Kidney tubule cell (primary cell): ENCODE data around the gene UGT1A7.

Experiments used
- DNase-seq: peaks from one replicate; pipeline ENCODE4 v3.0.0-alpha.2; 2018; ENCODE audit warnings: low spot score

Gene UGT1A7

DNA sequence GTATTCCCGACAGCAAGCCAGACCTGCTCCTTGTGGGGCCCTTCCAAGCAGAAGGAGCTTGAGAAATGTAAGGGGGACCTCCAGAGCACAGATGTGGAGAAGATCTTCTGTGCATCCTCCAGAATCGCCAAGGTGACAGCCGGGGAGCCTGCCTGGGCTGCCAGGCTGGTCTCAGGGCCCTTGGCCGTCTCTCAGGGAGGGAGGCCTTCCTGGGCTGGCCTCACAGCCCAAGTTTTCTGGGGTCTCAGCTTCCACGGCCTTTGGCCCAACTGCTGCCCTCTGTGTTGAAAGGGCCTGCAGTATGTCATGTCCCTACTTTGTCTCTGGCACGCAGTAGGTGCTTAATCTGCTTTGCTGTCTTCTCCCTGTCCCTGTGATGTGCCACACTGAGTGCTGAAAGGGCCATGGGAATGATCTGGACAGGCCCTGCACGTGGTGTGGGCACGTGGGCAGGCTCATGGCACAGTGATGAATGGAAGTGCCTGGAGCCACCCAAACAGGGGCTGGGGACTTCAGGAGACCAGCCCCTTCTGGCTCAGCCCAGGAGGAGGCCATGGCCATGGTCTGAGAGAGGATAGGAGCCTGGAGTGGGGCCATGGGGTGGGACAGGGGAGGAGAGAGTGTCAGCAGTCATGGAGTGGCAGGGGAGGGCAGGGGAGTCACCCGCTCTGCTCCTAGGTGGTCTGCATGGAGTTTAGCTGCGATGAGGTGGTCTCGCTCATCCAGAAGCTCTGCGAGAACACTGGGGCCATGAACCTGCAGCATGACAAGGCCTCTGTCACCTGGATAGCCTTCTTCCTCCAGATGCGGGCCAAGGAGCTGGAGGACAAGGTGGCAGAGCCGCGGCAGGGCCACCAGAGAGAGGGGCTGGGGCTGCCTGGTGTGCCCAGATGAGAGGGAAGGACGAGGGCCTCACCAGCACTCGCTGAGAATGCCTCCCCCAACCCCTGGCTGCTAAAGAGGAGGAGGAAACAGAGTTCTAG lies 137.2 kb downstream of the UGT1A7 start:
- no peak for DNase-seq

DNA sequence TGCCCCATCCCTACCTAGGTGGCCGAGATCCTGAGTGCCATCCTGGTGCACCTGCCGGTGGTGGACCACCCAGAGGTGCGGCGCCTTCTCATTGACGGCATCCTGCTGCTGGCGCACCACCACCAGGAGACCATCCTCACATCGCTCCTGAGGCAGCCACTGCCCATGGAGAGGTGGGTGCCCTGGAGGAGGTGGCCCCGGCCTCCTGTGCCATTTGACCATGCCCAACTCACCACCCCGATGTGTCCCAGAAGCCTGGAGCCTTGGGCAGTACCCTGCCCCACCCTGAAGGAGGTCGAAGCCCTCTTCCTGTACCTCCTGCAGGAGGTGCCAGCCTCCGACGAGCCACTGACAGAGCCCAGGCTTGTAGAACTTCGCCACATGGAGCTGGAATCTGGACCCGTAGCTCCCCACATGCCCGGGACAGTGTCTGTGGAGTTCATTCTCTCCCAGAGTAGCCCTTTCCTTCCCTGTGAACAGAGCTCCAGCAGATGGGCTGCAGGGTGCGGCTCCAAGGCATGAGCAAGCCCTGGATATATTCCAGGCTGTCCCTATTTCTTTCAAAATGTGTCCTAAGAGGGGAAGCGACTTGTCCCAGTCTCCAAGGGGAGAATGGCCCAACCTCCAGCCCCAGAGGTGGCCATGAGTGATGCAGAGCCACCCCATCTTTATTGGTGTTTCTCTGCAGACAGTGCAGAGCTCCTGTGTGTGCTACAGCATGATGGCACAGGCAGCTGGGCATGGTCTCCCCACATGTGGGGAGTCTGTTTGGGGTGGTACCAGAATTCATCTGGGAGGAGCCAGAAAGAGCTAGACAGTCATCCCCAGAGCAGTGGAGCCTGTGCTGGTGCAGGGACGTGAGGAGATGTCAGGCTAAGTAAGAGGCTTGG lies 138.4 kb downstream of the UGT1A7 start:
- no peak for DNase-seq

DNA sequence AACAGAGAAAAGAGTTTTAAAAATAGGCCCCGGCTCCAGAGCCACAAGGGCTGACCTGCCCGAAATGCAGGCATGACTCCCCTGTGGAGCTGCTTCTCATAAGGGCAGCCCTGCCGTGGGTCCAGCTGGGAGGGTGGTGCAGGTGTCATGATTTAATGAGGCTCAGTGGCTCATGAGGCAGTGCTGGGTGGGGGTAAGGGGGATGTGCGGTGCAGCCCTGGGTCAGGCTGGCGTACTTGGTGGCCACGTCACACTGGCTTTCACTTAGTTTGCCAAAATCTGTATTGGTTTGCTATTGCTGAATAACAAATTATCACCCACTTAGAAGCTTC lies 139.0 kb downstream of the UGT1A7 start:
- DNase-seq = no peak

DNA sequence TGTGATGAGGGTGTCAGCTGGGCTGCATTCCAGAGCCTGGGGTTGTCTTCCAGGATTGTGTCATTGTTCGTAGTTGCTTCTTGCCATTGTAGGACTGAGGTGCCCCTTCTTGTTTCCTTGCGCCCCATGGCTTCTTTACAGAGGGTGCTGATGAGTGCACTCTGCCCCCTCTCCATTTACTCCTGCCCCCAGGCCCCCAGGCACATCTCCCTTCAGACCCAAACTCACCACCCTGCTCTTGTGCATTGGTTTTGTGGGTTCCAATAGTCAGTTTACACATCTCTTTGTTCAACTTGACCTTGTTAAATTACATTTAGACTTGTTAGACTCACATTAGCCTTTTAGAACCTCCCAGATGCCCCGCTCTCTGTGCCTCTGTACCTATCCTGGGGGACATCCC lies 139.5 kb downstream of the UGT1A7 start:
- no peak for DNase-seq

DNA sequence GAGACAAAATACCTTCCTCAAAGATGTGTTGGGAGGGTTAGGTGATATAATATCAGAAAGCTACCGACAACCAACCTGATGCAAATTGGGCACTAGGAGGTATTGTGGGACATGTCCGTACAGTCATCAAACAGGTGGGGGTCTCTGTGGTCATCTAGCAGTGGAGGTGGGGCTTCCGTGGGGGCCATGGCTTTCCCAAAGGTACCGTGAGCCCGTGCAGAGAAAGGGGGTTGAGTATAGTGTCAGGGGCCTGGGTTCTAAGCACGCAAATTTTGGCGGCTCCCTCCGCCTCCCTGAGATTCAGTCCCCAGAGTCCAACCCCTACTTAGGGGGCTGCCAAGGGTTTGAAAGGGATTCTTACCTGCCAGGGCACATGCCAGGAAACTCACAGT lies 140.0 kb downstream of the UGT1A7 start:
- DNase-seq = no peak

DNA sequence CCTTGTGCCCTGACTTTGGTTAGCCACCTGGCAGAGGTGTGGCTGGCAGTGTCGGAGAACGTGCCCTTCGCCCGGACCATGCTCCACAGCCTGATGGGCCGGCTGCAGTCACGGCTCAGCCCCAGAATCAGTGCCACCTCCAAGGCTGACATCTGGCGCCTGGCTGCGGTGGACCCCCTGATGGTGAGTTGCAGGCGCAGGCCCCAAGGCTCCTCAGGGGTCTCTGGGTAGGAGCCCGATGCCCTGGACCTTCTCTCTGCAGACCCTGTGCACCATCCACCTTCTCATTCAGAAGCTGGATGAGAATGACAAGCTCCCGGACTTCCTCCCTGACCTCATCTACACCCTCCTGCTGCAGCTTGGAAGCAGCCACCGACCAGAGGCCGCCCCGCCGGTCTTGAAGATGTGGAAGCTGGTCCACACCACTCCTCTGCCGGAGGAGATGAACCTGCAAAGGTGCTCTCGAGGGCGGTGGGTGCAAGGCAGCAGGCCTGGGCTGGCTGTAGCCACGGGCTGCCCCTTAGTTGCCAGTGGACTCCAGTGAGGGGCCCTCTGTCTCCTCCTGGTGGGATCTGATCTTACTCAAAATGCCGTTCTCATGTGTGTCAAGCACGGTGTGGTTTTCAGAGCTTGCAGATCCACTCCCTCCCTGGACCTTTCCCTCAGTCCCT lies 140.5 kb downstream of the UGT1A7 start:
- no peak for DNase-seq
